NCI-H2196 (cell line): ENCODE measurements around the gene BMX.

Experiments
- DNase-seq: peaks from one replicate; lab custom pipeline; 2025; ENCODE audit not compliant: unreplicated experiment; lab: John Stamatoyannopoulos, UW

Gene BMX

DNA sequence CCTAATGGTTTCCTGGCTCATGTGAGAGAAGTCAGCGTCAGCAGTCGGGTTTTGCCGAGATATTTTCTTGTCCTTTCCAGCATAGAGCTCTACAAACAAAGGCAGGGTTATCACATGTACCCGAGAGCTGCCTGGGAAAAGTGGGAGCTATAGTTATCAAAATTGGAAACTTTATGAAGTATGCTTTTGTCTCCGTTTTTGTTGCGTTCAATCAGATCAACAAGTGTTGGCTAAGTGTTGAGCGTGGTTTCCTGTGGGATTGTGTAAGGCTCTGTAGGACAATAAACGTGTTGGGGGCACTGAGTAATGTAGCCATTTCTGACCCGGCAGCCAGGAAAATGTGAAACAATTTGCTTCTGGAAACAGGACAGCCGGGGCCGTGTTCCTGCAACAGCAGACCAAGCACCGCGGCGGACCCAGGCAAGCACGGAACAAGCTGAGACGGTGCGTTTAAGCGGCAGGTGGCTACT lies at the start of gene BMX:
TSS of gene BMX (plus strand) at position 311 of the 470 bp plus-strand sequence. CDS start 7,547 bp downstream, outside the sequence.
- no peak for DNase-seq

DNA sequence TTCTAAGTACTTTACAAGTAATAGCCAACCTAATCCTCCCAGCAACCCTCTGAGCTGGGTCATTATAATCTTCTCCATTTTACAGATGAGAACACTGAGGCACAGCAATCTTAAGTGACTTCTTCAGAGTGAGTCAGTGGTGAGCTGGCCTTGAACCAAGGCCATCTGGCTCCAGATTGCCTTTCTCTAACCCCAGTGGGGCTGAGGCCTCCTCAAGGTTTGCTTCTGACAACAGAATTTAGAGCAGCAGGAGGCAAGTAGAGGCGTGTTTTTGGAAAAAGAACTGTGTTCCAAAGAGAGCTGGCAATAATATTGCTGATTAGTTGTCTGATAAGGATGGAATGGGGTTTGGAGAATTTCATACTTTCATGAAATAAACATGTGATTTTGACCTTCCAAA lies 48.7 kb upstream of the BMX start:
- DNase-seq, result no peak

DNA sequence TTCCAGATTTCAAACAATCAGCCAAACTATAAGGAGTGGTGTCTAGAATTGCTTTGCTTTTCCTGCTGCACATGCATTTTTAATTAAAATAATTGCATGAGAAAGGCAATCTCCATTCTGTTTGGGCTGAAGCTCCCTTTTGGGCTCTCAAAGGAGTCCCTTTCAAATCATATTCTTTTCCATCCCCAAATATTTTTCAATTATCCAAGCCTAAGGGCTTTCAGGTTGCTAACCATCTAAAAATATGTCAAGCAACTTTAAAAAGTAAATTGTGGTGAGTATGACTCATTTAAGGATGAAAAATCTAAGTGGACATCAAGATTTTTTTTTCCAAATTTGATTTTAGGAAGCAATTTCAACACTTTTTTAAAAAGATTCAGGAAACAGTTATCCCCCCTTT lies 35.9 kb upstream of the BMX start:
- DNase-seq, result no peak

GRCh38 chrX:15465347-15465746 lies 35.3 kb upstream of the BMX start:
- no peak for DNase-seq

GRCh38 chrX:15465896-15466651 lies 34.5 kb upstream of the BMX start:
- DNase-seq, result no peak

GRCh38 chrX:15468036-15468435 lies 32.6 kb upstream of the BMX start:
- peak; percentile 5 for DNase-seq

DNA sequence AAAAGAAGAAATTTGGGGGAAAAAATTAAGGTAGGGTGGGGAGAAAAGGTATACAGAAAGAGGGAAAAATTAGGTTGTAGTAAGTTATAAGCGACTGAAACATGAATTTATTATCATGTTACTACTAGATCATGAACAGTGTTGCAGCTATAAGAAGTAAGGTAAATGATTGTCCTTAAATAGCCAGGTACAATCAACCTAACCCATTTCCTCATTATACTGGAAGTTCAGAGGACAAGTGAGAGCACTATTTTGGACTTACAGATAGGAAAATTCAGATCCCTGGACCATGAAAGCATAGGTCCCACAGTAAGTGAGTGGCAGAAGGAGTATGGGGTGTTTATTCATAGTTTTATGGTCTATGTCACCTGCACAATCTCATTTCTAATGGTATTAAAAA lies 31.0 kb upstream of the BMX start:
- DNase-seq, result no peak

GRCh38 chrX:15471028-15471427 lies 29.6 kb upstream of the BMX start:
- DNase-seq, result peak; percentile 52

DNA sequence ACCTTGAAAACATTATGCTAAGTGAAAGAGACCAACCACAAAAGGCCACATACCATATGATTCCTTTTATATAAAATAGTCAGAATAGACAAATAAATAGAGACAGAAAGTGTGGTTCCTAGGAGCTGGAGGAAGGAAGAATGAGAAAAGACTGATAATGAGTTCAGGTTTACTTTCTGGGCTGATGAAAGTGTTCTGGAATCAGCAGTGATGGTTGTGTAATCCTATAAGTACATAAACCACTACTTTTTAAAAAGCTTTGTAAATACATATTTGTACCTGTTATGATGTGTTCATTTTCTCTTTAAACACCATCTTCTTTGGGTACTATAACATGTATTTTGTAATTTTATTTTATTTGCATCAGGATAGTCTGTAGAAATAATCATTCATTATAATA lies 28.1 kb upstream of the BMX start:
- DNase-seq, result no peak

DNA sequence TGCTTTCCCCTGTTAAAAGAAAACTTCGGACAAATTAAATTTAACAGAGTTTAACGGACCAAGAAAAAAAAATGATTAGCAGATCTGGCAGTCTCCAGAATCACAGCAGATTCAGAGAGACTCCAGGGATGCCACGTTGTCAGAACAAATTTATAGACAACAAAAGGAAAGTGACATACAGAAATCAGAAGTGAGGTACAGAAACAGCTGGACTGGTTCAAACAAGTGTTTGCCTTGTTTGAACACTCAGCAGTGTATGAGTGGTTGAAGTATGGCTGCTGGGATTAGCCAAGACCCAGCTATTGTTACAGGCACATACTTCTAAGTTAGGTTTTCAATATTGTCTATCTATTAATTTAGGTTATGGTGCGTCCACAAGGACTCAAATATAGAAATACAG lies 26.6 kb upstream of the BMX start:
- DNase-seq, result no peak

DNA sequence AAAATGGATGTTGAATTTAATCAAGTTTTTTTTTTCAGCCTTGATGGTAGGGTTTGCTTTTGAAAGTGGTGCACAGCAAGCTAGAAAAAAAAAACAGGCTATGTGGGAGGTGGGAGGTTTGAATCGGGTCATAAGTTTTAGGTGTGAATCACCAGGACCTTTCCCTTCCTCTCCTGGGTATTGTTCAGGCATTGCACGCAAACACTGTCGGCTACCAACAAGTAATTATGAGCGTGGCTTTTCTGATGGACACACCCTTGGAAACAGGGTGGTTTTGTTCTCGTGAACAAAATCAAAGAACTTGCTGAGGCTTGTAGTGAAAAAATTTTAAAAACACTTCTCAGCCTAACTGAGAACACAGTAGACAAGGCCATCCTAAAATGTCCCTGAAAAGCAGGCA lies 25.6 kb upstream of the BMX start:
- no peak for DNase-seq

DNA sequence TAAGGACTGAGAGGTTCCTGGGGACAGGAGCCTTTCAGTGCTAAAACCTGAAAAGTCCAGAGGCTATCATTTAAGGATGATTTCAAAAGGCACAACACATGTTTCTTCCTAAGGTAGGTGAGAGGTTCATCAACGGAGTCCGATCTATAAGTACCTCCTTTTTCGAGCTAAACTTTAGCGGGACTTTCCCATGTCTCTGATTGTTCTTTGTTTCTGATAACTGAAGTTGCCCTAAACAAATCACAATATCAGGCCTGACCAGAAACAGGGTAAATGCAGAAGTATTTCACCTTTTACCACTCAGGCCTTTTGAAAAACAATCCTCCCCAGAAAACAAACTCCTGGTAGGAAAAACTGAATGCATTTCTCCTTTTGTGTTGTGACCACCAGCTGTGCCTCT lies 25.1 kb upstream of the BMX start:
- no peak for DNase-seq

DNA sequence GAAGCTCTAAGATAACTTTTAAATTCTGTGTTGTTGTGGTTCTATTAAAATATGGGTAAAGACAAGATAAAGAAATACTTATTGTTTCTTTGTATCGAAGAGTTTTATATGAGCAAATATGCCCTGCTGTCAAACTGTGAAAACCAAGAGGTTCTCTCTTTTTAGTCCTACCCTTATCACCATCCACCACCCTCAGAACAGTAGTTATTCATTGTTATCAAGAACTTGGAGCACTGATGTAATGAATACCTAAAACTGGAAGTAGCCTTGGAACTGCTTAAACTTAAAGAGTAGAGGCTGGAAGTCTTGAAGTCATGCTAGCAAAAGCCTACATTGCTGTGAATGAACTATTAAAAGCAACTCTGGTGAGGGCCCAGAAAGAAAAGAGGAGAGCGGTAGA lies 16.7 kb upstream of the BMX start:
- no peak for DNase-seq

DNA sequence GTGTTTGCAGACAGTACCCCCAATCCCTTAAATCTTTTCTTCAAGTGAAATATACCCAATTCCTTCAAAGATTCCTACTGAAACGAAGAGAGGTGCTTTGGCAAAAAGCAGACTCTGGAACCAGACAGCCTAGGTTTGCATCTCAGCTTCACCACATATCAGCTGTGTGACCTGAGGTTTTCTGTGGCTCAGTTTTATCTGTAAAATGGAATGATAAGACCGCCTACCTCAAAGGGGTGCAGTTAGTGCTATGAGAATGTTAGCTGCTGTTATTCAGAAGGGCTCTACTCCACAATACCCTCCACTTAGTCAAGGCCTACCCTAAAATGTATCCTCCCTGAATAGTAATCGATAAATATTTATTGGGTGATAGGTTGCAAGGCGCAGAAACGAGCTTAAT lies 8.1 kb upstream of the BMX start:
- DNase-seq, result no peak

DNA sequence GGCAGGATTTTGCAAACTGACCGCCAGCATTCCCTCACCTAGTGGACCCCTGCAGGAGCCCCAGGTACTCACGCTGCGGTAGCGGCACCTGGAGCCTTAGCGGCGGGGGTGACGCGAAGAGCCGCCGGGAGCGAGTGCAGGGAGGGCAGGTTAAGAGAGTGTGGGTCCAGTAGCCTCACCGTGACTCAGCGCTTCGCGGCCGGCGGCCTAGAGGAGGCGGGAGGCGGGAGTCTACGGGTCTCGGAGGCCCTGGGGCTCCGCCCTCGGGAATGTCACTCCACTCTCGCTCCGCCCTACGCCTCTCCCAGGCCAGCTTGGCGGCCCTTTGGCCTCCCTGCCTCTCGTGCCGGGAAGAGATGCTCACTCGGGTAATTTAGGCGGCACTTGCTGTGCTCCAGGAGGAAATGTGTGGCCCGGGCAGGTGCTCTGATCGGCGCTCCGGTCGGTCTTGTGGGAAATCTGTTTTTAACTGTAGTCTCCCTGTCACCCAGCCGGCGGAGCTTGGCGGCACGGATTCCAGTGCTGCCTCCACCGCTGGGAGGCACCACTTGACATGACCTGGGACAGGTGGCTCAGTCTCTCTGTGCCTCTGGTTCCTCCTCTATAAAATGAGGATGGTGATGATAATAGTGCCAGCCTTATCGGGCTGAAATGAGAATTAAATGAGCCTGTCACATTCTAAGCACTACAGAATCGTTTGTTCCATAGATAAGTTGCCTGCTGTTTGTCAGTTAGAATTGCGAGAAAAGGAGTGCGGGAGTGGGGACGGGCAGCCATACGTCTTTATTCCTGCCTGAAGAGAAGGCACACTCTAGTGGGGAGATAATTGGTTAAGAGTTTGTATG lies 7.3 kb upstream of the BMX start, which contains the start of gene PIR:
TSS of gene PIR (minus strand) at position 216 of the 845 bp plus-strand sequence. CDS start 2,076 bp downstream, outside the sequence.
- DNase-seq, result peak; percentile 82

- DNase-seq, result no peak
Measured at GRCh38 chrX:15495801-15496200, 4.8 kb upstream of the BMX start.

DNA sequence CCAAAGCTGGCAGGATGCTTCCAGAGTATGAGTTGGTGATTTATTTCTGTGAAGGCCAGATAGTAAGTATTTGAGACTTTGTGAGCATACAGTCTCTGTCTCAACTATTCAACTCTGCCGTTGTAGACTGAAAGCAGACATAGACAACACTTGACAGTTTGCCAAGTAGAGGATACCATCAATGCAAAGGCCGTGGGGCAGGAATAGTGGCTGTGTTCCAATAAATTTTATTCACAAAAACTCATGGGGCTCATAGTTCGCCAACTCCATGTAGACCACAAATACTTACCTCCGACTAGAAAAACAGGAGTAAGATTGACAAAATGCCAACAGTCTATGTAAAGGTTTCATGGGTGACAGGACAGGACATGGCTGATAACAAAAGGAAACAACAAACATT lies 3.8 kb upstream of the BMX start:
- no peak for DNase-seq

- DNase-seq, result peak; percentile 41
Measured at GRCh38 chrX:15497865-15498264, 2.7 kb upstream of the BMX start.

GRCh38 chrX:15498741-15499140 lies 1.9 kb upstream of the BMX start:
- no peak for DNase-seq

- DNase-seq, result no peak
Measured at GRCh38 chrX:15499976-15500375, 631 bp upstream of the BMX start.

DNA sequence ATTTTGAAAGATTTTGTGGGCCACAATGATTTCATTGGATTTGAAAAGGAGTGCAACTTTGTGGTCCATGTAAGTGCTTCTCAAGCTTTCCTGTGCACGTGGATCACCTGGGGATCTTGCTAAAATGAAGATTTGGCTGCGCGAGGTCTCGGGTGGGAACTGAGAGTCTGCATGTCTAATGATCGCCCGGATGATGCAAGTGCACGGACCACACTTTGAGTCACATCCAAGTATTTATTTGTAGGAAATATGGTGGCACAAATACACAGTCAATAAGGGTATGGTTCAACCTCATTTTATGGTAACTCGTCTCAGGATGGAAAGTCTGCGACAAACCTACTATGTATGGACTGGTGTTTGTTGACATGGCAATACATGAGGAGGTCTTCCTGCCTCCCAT lies 899 bp downstream of the BMX start:
- DNase-seq, result no peak

- DNase-seq, result no peak
Measured at GRCh38 chrX:15504661-15505060, 4.1 kb downstream of the BMX start.
